Astrocyte (in vitro differentiated cells and primary cell): ENCODE results near the gene CDK5RAP1. TPM values are rescaled to one million over a fixed set of nuclear protein-coding genes. Genes with fewer than 3 reads are reported as not detected.

Source experiments
- DNase-seq: peaks from one replicate; pipeline ENCODE4 v3.0.0-alpha.2; 2010; ENCODE audit warnings: low read depth
- FAIRE-seq: peaks from 2 replicates; lab custom pipeline; 2011; peaks lifted over from hg19 to GRCh38; lab: Jason Lieb, UNC
- H2AFZ ChIP-seq: 2 replicates; pipeline ENCODE4 v1.6.0; 2012; ENCODE audit warnings: low read depth, low read length, inconsistent platforms
- H3K27ac ChIP-seq: 2 replicates; pipeline ENCODE4 v1.5.1; 2011; ENCODE audit warnings: low read depth, low read length, inconsistent platforms
- H3K27me3 ChIP-seq: 2 replicates; pipeline ENCODE4 v1.6.0; 2011; ENCODE audit warnings: low read length, inconsistent platforms; ENCODE audit not compliant: insufficient read depth
- H3K36me3 ChIP-seq: 2 replicates; pipeline ENCODE4 v1.5.1; 2011; ENCODE audit warnings: low read length, inconsistent platforms; ENCODE audit not compliant: insufficient read depth
- H3K4me1 ChIP-seq: 2 replicates; pipeline ENCODE4 v1.5.1; 2011; ENCODE audit warnings: low read length, inconsistent platforms; ENCODE audit not compliant: insufficient read depth
- H3K4me2 ChIP-seq: 2 replicates; pipeline ENCODE4 v1.6.0; 2012; ENCODE audit warnings: low read length, inconsistent platforms
- H3K4me3 ChIP-seq: 2 replicates; pipeline ENCODE4 v1.5.1; 2011; ENCODE audit warnings: low read depth, mild to moderate bottlenecking, low read length, inconsistent platforms; ENCODE audit not compliant: insufficient read depth
- H3K79me2 ChIP-seq: 2 replicates; pipeline ENCODE4 v1.6.0; 2012; ENCODE audit warnings: mild to moderate bottlenecking, low read length, inconsistent platforms; ENCODE audit not compliant: insufficient read depth
- H3K9ac ChIP-seq: 2 replicates; pipeline ENCODE4 v1.6.0; 2012; ENCODE audit warnings: mild to moderate bottlenecking, low read length, inconsistent platforms
- H3K9me3 ChIP-seq: 2 replicates; pipeline ENCODE4 v1.5.1; 2012; ENCODE audit warnings: low read depth, mild to moderate bottlenecking, low read length, inconsistent platforms; ENCODE audit not compliant: insufficient read depth
- H4K20me1 ChIP-seq: 2 replicates; pipeline ENCODE4 v1.6.0; 2012; ENCODE audit warnings: low read length, inconsistent platforms; ENCODE audit not compliant: insufficient read depth
- H3K27ac Mint-ChIP-seq: one replicate; pipeline ENCODE4 v1.8.0; 2021; ENCODE audit warnings: mild to moderate bottlenecking, mixed read lengths; ENCODE audit not compliant: unreplicated experiment
- H3K27me3 Mint-ChIP-seq: one replicate; pipeline ENCODE4 v1.8.0; 2021; ENCODE audit warnings: low read depth, mixed read lengths; ENCODE audit not compliant: unreplicated experiment
- H3K36me3 Mint-ChIP-seq: one replicate; pipeline ENCODE4 v1.8.0; 2021; ENCODE audit warnings: low read depth, mixed read lengths; ENCODE audit not compliant: unreplicated experiment
- H3K4me1 Mint-ChIP-seq: one replicate; pipeline ENCODE4 v1.8.0; 2021; ENCODE audit warnings: low read depth, mixed read lengths; ENCODE audit not compliant: unreplicated experiment
- H3K4me3 Mint-ChIP-seq: one replicate; pipeline ENCODE4 v1.8.0; 2021; ENCODE audit warnings: mild to moderate bottlenecking, moderate library complexity, mixed read lengths; ENCODE audit not compliant: unreplicated experiment
- H3K9me3 Mint-ChIP-seq: one replicate; pipeline ENCODE4 v1.8.0; 2021; ENCODE audit warnings: mild to moderate bottlenecking, mixed read lengths; ENCODE audit not compliant: unreplicated experiment
- EZH2 ChIP-seq: IDR thresholded peaks from 2 replicates; pipeline ENCODE4 v1.6.1; 2012; ENCODE audit warnings: mild to moderate bottlenecking, low read length, inconsistent platforms; ENCODE audit not compliant: insufficient read depth
- total RNA-seq: library from RNA; stranded (reverse); gene quantifications from 2 replicates; pipeline ENCODE4 v1.2.1, GENCODE V29; 2021
- TF ChIP-seq, protein P1 (sequence below): IDR thresholded peaks from 2 replicates; pipeline ENCODE4 v1.5.1; 2011; ENCODE audit warnings: low read depth, mild to moderate bottlenecking, inconsistent platforms, low read length, moderate library complexity; ENCODE audit not compliant: insufficient read depth

Gene CDK5RAP1
- total RNA-seq, 1 donor from 2014 or later, result 29.2 TPM

DNA sequence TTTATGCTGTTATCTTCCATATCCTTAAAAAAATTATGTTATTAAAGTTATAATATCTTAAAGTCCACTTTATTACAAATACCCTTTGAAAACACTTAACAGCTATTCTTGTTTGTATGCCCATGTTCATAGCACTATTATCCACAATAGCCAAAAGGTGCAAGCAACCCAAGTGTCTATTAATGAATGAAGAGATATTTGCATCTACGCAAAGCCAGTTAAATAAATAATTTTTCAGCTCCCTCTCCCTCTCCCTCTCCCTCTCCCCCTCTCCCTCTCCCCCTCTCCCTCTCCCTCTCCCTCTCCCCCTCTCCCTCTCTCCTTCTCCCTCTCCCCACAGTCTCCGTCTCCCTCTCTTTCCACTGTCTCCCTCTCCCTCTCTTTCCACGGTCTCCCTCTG, 13.1 kb downstream of the CDK5RAP1 start:
- Mint-ChIP-seq H3K4me1 (peaks cover 19% of the 10 kb centered on the region), H3K4me3 (no peak overlapping the region), H3K9me3 (no peaks in the 10 kb centered on the region), H3K36me3 (peaks cover 13% of the 10 kb centered on the region), H3K27me3 (no peaks in the 10 kb centered on the region), H3K27ac (no peak overlapping the region)
- Histone ChIP-seq H3K4me2 (no peak overlapping the region), H3K9me3 (no peaks in the 10 kb centered on the region), H3K4me3 (no peak overlapping the region), H2AFZ (no peak overlapping the region), H3K79me2 (no peaks in the 10 kb centered on the region), H3K36me3 (peaks cover 10% of the 10 kb centered on the region), H3K27me3 (no peaks in the 10 kb centered on the region), H3K4me1 (no peaks in the 10 kb centered on the region), H3K9ac (no peak overlapping the region), H3K27ac (no peak overlapping the region), H4K20me1 (no peaks in the 10 kb centered on the region)
- no peak for TF ChIP-seq EZH2
- TF ChIP-seq, protein P1, sequence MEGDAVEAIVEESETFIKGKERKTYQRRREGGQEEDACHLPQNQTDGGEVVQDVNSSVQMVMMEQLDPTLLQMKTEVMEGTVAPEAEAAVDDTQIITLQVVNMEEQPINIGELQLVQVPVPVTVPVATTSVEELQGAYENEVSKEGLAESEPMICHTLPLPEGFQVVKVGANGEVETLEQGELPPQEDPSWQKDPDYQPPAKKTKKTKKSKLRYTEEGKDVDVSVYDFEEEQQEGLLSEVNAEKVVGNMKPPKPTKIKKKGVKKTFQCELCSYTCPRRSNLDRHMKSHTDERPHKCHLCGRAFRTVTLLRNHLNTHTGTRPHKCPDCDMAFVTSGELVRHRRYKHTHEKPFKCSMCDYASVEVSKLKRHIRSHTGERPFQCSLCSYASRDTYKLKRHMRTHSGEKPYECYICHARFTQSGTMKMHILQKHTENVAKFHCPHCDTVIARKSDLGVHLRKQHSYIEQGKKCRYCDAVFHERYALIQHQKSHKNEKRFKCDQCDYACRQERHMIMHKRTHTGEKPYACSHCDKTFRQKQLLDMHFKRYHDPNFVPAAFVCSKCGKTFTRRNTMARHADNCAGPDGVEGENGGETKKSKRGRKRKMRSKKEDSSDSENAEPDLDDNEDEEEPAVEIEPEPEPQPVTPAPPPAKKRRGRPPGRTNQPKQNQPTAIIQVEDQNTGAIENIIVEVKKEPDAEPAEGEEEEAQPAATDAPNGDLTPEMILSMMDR, result no peak
- FAIRE-seq (no peak), DNase-seq (no peak)

DNA sequence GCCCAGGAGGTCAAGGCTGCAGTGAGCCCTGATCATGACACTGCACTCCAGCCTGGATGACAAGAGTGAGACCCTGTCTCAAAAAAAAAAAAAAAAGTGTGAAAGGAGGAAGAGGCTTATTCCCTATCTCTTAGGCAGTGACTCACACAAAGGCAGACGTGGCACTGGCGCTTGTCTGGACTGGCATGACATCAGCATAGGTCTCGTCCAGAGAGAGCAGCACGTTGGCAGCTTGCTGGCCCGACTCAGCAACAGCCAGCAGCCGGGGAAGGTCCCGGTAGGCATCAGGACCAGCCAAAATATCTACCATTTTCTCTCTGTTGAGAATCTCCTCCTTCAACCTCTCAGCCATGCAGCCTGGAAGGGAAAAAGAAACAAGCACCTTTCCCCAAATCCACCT, 14.1 kb downstream of the CDK5RAP1 start:
- Mint-ChIP-seq H3K4me1 (peaks cover 14% of the 10 kb centered on the region), H3K27me3 (no peaks in the 10 kb centered on the region), H3K27ac (peak overlapping the region; percentile 71), H3K9me3 (no peaks in the 10 kb centered on the region), H3K4me3 (peak overlapping the region; percentile 45), H3K36me3 (peaks cover 13% of the 10 kb centered on the region)
- Histone ChIP-seq H3K9ac (no peak overlapping the region), H3K4me1 (no peaks in the 10 kb centered on the region), H3K4me3 (no peak overlapping the region), H2AFZ (no peak overlapping the region), H3K4me2 (no peak overlapping the region), H3K79me2 (no peaks in the 10 kb centered on the region), H3K9me3 (no peaks in the 10 kb centered on the region), H3K27ac (no peak overlapping the region), H3K27me3 (no peaks in the 10 kb centered on the region), H4K20me1 (no peaks in the 10 kb centered on the region), H3K36me3 (peaks cover 10% of the 10 kb centered on the region)
- FAIRE-seq, result no peak
- peak; percentile 66 for DNase-seq
- TF ChIP-seq EZH2, result no peak
- TF ChIP-seq, protein P1, result no peak

DNA sequence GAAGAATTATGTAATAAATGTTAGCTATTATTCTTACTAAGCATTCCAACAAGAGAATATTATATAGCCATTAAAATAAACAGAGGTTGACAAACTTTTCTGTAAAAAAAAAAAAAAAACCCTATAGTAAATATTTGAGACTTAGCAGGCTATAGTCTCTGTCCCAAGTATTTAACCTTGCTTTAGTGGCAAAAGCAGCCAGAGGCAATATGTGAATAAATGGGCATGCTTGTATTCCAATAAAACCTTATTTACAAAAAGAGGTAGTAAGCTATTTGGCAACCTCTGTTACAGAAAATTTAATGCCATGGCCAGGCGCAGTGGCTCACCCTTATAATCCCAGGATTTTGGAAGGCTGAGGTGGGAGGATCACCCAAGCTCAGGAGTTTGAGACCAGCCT, 14.6 kb downstream of the CDK5RAP1 start:
- H3K27ac Mint-ChIP-seq, result peak overlapping the region; percentile 47
- H3K36me3 Mint-ChIP-seq, result peaks cover 9% of the 10 kb centered on the region
- H3K4me2 ChIP-seq, result no peak overlapping the region

More for the DNA sequence above, 14.6 kb downstream of the CDK5RAP1 start:
- no peak overlapping the region for H3K27ac ChIP-seq
- no peaks in the 10 kb centered on the region for H3K9me3 ChIP-seq
- DNase-seq (no peak), FAIRE-seq (no peak)
- no peaks in the 10 kb centered on the region for H3K27me3 Mint-ChIP-seq
- no peak overlapping the region for H3K9ac ChIP-seq
- no peaks in the 10 kb centered on the region for H3K9me3 Mint-ChIP-seq
- H3K4me3 Mint-ChIP-seq, result no peak overlapping the region
- H3K36me3 ChIP-seq, result peaks cover 10% of the 10 kb centered on the region
- H3K27me3 ChIP-seq, result no peaks in the 10 kb centered on the region
- H3K4me3 ChIP-seq, result no peak overlapping the region
- H3K79me2 ChIP-seq, result no peaks in the 10 kb centered on the region
- no peaks in the 10 kb centered on the region for H4K20me1 ChIP-seq
- peaks cover 9% of the 10 kb centered on the region for H3K4me1 Mint-ChIP-seq
- no peak for TF ChIP-seq EZH2
- TF ChIP-seq, protein P1, result no peak
- no peaks in the 10 kb centered on the region for H3K4me1 ChIP-seq
- no peak overlapping the region for H2AFZ ChIP-seq
